Endothelial cell of umbilical vein (primary cell): ENCODE measurements around the gene ZNF79.

ENCODE experiments used
- EZH2 ChIP-seq: IDR thresholded peaks from 2 replicates; pipeline ENCODE4 v1.6.1; 2012; ENCODE audit warnings: borderline replicate concordance, low read depth, mild to moderate bottlenecking, moderate library complexity, low read length, inconsistent platforms; ENCODE audit not compliant: severe bottlenecking
- POLR2A ChIP-seq: IDR thresholded peaks from 2 replicates; pipeline ENCODE4 v1.6.1; 2012; ENCODE audit warnings: low read depth, mild to moderate bottlenecking, control low read depth, low read length
- POLR2AphosphoS5 ChIP-seq: IDR thresholded peaks from 2 replicates; pipeline ENCODE4 v1.6.1; 2012; ENCODE audit warnings: low read depth, mild to moderate bottlenecking, control low read depth, low read length, moderate library complexity; ENCODE audit not compliant: insufficient read depth
- TF ChIP-seq, protein P1 (sequence below), 2 donors: IDR thresholded peaks; 1 replicate in 1 of 2; 2 replicates in 1 of 2; pipeline ENCODE4 v1.5.1; 2011; ENCODE audit warnings: low read length in 2 of 2, mild to moderate bottlenecking in 2 of 2, moderate library complexity in 2 of 2, control low read depth in 1 of 2, inconsistent platforms in 1 of 2, low read depth in 1 of 2; ENCODE audit not compliant: insufficient read depth in 1 of 2; ENCODE audit errors: extremely low read depth in 1 of 2

GRCh38 chr9:127384016-127384730, 40.0 kb upstream of the ZNF79 start:
- TF ChIP-seq, protein P1, sequence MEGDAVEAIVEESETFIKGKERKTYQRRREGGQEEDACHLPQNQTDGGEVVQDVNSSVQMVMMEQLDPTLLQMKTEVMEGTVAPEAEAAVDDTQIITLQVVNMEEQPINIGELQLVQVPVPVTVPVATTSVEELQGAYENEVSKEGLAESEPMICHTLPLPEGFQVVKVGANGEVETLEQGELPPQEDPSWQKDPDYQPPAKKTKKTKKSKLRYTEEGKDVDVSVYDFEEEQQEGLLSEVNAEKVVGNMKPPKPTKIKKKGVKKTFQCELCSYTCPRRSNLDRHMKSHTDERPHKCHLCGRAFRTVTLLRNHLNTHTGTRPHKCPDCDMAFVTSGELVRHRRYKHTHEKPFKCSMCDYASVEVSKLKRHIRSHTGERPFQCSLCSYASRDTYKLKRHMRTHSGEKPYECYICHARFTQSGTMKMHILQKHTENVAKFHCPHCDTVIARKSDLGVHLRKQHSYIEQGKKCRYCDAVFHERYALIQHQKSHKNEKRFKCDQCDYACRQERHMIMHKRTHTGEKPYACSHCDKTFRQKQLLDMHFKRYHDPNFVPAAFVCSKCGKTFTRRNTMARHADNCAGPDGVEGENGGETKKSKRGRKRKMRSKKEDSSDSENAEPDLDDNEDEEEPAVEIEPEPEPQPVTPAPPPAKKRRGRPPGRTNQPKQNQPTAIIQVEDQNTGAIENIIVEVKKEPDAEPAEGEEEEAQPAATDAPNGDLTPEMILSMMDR (IDR thresholded peaks at IDR 0.05; ENCODE audit: extremely low read depth in 1 of 2, insufficient read depth in 1 of 2, low read depth in 1 of 2, low read length in 2 of 2) = no peak
- TF ChIP-seq POLR2AphosphoS5 (no peak), POLR2A (no peak), EZH2 (no peak)
